Ascending aorta (tissue), 2 donors: ENCODE data around the gene B3GALNT1. TPM values are rescaled to one million over a fixed set of nuclear protein-coding genes. Genes with fewer than 3 reads are reported as not detected.

Source experiments
- DNase-seq, 2 donors: peaks; one replicate each; pipeline ENCODE4 v3.0.0-alpha.2; 2019; ENCODE audit warnings: low spot score in 2 of 2
- H3K27ac ChIP-seq, 2 donors: fragments of 200-600 bp; sonication (generic); one replicate each; pipeline ENCODE4 v1.5.1; 2016 to 2017; ENCODE audit warnings: mild to moderate bottlenecking in 1 of 2
- H3K27me3 ChIP-seq: fragments of 200-600 bp; sonication (generic); one replicate; pipeline ENCODE4 v1.5.1; 2017
- H3K36me3 ChIP-seq, 2 donors: fragments of 200-600 bp; sonication (generic); one replicate each; pipeline ENCODE4 v1.5.1; 2016
- H3K4me1 ChIP-seq, 2 donors: fragments of 200-600 bp; sonication (generic); one replicate each; pipeline ENCODE4 v1.5.1; 2016 to 2017; ENCODE audit warnings: mild to moderate bottlenecking in 1 of 2
- H3K4me3 ChIP-seq, 2 donors: fragments of 200-600 bp; sonication (generic); one replicate each; pipeline ENCODE4 v1.5.1; 2016 to 2017; ENCODE audit warnings: mild to moderate bottlenecking in 1 of 2
- H3K9me3 ChIP-seq, 2 donors: fragments of 200-600 bp; sonication (generic); one replicate each; pipeline ENCODE4 v1.5.1; 2016
- CTCF ChIP-seq, 3 experiments: fragments of 200-600 bp in 2 of 3; fragments of 450-650 bp in 1 of 3; sonication (generic) in 2 of 3; IDR thresholded peaks; one replicate each; pipeline ENCODE4 v1.5.1; 2016 to 2019; ENCODE audit warnings: antibody characterized with exemption in 3 of 3, mild to moderate bottlenecking in 1 of 3, moderate library complexity in 1 of 3
- intact Hi-C: fragments of 100-400 bp; cut with DNase I; formaldehyde crosslinking; loops from one replicate; pipeline ENCODE4 v1.15.1; 2023
- total RNA-seq: library from RNA; depleted of rRNA; stranded (reverse); fragments of >200 nt; gene quantifications from one replicate; pipeline ENCODE4 v1.1.0, GENCODE V29; 2016

Gene B3GALNT1
- 55.6 TPM for total RNA-seq

GRCh38 chr3:161104561-161105551 lies at the start of gene B3GALNT1:
TSS of gene B3GALNT1 (minus strand) at chr3:161105349. CDS start at chr3:161086754, 18,595 bp downstream.
- peak in 1 of 2 donors; percentile 65 for DNase-seq
- intact Hi-C loops: loop anchor here (1.0 to 10.0 kb wide), 4 partner anchors 34 to 350 kb away; partner anchors contain the start of gene NMD3
- Histone ChIP-seq H3K4me3 (peak within 1 kb of the TSS; percentile 64 to 71), H3K4me1 (peaks cover 0 to 8% of the 10 kb centered on the region in 2 donors), H3K27me3 (no peaks in the 10 kb centered on the region), H3K9me3 (no peaks in the 10 kb centered on the region), H3K36me3 (peaks cover 0 to 11% of the 10 kb centered on the region in 2 donors), H3K27ac (peak within 1 kb of the TSS; percentile 70 to 78)
- peak in 1 of 3 experiments; percentile 4 for TF ChIP-seq CTCF (IDR thresholded peaks at IDR 0.05)

- Histone ChIP-seq H3K27ac (no peak overlapping the region), H3K4me3 (no peak overlapping the region), H3K36me3 (no peaks in the 10 kb centered on the region), H3K4me1 (no peaks in the 10 kb centered on the region), H3K9me3 (no peaks in the 10 kb centered on the region), H3K27me3 (no peaks in the 10 kb centered on the region)
- DNase-seq: no peak
- TF ChIP-seq CTCF (IDR thresholded peaks at IDR 0.05): no peak
- intact Hi-C loops: no loop called here
These were observed 48.3 kb upstream of the B3GALNT1 start for GRCh38 chr3:161153480-161153879.

- no peak overlapping the region for H3K4me3 ChIP-seq
- H3K4me1 ChIP-seq: no peaks in the 10 kb centered on the region
- TF ChIP-seq CTCF (IDR thresholded peaks at IDR 0.05): no peak
- H3K27me3 ChIP-seq: no peaks in the 10 kb centered on the region
- no peak for DNase-seq
- intact Hi-C loops: no loop called here
- H3K9me3 ChIP-seq: no peaks in the 10 kb centered on the region
- H3K36me3 ChIP-seq: no peaks in the 10 kb centered on the region
- no peak overlapping the region for H3K27ac ChIP-seq
These were observed 44.9 kb upstream of the B3GALNT1 start for GRCh38 chr3:161150001-161150525.

GRCh38 chr3:161149529-161149928 lies 44.4 kb upstream of the B3GALNT1 start:
- no peaks in the 10 kb centered on the region for H3K27me3 ChIP-seq
- intact Hi-C loops: no loop called here
- no peak overlapping the region for H3K27ac ChIP-seq
- no peak overlapping the region for H3K4me3 ChIP-seq
- H3K36me3 ChIP-seq: no peaks in the 10 kb centered on the region
- H3K4me1 ChIP-seq: no peaks in the 10 kb centered on the region
- H3K9me3 ChIP-seq: no peaks in the 10 kb centered on the region
- no peak for TF ChIP-seq CTCF (IDR thresholded peaks at IDR 0.05)
- DNase-seq: no peak

GRCh38 chr3:161148832-161149475 lies 43.8 kb upstream of the B3GALNT1 start:
- Histone ChIP-seq H3K4me1 (no peaks in the 10 kb centered on the region), H3K4me3 (no peak overlapping the region), H3K9me3 (no peaks in the 10 kb centered on the region), H3K36me3 (no peaks in the 10 kb centered on the region), H3K27ac (no peak overlapping the region), H3K27me3 (no peaks in the 10 kb centered on the region)
- intact Hi-C loops: no loop called here
- no peak for TF ChIP-seq CTCF (IDR thresholded peaks at IDR 0.05)
- no peak for DNase-seq
